GM18909 (cell line): ENCODE results near the gene AKAP5.
"Not testable (repeated sequence)": the region's sequence is repeated elsewhere in the genome, so short reads cannot be mapped to it uniquely, and the experiment has no call there.

ENCODE experiments used
- ATAC-seq: cut with Tn5 transposase; IDR thresholded peaks from one replicate; pipeline ENCODE4 v1.9.1; 2021; ENCODE audit warnings: mild to moderate bottlenecking; ENCODE audit not compliant: unreplicated experiment, poor library complexity

The AKAP5 gene

DNA sequence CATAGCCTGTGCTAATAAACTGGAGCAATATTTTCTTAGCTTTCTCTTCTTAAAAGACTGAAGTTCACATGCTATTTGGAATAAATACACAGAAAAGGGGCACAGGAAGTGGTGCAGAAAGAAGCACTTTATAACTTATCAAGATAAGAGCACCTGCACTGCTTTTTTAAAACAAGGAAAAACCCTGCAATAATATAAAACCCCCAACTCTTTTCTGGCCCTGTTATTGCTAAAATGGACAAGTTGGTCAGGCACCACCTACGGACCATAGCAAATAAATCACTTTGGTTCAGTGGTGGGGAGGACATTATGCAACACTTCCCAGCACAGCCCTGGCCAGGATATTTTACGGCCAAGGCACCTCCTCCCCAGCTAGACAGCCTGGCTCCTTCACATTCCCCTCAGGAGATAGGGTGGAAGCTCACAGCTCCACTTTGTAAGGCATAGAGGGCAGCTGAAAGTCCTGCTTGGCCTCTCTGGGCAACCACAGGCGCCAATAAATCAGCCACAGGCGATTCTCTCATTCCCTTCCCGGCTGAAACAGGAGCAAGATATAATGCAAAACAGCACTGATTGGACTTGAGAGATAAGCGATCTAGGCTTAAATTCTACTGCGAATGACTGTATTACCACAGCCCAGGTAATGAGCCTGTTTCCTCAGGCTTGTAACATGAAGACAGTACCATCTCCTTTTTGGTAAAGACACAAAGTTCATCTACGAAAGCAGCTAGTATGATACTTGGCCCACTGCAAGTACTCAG, 36.3 kb downstream of the AKAP5 start:
- ATAC-seq: no peak

DNA sequence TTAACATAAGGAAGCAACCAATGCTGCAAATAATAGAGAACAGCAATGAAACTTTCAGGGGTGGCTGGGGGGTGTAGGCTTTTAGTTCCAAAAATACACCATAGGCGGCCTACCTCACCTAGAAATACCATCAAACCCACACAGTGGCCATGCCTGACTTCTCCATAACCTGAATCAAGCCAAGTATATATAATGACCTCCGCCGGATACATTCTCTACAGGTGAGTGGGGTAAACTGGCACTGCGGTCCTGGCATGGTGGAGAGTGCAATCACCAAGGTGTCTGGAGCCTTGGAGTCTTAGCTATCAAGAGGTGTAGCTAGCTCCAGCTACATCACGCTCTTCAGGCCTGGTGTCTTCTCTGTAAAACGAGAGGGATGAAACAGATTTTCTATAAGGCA, 37.2 kb downstream of the AKAP5 start:
- ATAC-seq: no peak

DNA sequence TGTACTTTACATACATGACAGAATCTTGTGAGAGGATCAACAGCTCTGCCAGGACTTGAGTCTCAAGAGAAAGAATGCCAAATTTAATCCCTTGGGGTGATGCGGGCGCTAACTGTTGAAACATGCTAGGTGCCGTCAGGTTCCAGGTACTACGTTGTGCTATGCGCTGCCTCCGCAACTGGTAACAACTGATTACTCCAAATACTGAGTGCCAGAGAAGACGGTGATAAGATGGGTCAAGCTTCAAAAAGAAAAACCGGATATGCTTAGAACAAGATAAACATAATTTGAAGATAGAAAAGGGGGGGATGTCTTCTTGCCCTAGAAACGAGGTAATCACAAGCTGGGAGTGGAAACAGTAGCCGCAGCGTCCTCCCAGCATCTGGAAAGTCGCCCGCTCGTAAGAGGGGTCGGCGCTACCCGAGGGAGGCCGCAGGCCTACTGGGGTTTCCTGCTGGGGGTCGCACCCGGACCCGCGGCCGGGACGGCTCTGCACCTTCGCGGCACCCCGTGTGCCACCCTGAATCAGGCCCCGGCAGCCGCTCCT, 37.7 kb downstream of the AKAP5 start:
- ATAC-seq: no peak

DNA sequence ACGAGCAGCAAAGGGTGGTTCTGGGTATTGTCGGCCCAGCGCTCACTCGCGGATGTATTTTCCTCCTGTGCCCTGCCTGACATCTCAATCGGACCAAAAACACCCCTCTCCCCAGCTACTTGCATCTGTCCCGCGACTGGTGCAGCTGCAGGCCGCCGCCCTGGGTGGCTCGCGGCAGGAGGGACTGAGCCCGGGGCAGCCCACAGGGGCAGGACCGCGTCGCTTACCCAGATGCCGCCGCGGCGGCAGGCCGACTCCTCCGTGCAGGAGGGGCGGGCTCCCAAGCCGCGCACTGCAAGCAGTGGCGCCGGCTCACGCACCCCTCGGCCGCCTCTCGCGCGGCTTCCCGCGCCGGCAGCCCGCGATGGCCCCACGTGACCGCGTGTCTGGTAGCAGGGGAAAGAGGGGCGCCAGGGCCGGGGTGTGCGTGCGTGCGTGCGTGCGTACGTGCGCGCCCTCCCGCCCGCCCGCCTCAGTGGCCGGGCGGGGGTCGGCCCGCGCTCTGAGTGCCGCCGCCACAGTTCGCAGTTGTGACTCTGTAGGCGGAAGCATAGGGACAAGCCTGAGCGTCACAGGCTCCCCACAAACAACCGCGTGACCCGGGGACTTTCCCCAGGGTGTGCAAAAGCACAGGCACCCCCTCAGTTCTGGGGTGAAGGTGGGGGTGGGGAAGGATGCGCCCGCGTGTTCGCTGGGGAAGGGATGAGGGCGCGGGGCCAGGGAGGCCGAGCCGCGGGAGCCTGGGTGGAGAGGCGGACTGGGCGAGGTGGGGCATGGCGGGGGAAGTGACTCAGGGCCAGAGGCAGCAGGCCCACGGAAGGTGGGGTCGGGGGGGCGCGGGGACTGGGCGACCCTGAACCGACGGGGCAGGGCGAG, 38.4 kb downstream of the AKAP5 start, which contains the start of gene ZBTB25:
TSS of gene ZBTB25 (minus strand) at position 405 of the 876 bp plus-strand sequence. CDS start 13,305 bp downstream, outside the sequence.
- peak; percentile 66 for ATAC-seq

DNA sequence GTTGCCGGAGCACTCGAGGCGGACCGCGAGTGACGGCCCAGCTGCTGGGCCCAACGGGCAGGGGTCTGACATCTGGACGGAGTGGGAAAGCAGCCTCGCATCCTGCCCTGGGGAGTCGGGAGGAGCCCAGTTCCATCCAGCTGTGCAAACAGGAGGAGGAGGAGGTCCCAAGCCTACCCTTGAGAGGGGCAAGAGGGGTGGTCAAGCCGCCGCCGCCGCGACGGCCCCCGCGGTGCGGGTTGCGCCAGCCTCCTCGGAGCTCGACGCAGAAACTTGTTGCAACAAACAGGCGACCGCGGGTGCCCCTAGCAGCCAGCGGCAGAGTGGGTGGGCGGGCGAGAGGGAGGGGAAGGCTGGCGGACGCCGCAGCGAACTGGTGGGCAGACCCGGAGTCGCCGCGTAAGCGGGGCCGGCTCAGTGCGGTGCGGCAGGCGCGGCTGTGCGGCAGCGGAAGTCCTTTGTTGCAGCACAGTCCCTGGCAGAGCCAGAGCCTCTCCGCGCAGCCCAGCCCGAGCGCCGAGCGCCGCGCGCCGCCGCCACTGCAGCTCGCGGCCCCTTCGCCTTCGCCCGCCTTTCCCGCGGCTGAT, 39.1 kb downstream of the AKAP5 start, which contains the start of gene ZBTB1:
TSS of gene ZBTB1 (plus strand) at position 461 of the 587 bp plus-strand sequence. CDS start 16,735 bp downstream, outside the sequence.
- ATAC-seq: peak; percentile 25

DNA sequence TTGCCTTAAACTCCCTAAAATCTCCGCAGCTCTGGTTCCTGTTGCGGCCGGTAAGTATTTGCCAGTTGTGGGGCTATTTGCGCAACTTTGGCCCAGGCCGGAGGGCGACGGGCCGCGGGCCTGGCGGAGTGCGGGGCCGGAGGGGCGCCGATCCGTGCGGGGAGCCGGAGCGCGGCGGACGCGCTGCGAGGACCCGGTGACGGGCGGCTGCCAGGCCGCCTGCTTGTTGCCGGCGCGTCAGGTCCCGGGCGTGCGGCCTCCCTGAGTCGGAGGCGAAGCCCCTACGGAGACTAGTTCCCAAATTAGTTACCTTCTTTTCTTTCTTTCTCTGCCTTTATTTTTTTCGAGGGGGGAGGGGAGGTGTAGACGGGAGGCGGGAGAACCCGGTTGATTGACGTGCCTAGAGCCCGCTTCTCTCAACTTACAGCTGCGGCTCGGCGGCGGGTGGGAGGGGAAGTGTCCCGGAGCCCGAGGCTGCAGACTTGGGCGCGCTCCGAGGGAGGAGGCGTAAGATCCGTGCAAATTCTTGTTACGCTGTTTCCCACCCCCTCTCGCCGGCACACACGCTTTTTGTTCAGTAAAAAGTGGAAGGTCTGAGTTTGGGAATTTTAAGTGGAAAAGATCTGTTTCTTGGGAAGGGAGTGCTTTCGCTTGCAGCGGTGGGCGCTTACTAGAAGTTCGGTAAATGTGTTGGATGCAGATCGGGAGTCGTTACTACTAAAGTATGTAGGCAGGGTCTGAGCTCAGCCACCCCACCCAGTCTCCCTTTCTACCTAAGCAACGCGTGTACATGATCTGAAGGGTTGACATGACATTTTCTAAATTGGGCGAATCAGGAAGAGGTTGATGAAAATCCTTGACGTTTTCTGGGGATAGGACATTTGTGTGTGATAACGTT, 39.8 kb downstream of the AKAP5 start:
- ATAC-seq: peak; percentile 28

DNA sequence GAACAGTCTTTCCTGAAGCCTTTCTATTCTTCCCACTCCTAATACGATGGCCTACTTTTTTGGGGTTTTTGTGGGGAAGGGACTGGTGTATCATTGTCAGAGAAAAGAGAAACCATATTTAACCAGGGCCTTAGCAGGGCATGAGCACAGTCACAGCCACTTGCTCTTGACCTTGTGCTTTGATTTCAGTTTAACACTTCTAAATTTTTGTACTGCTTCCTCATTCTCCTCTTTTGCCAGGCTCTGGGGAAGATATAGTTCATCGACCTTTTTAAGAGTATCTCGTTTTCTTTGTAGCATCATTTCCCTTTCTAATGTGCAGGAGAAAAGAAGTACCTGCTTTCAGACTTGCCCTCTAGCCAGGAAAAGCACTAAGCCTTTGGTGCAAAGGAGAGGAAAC, 41.4 kb downstream of the AKAP5 start:
- no peak for ATAC-seq

DNA sequence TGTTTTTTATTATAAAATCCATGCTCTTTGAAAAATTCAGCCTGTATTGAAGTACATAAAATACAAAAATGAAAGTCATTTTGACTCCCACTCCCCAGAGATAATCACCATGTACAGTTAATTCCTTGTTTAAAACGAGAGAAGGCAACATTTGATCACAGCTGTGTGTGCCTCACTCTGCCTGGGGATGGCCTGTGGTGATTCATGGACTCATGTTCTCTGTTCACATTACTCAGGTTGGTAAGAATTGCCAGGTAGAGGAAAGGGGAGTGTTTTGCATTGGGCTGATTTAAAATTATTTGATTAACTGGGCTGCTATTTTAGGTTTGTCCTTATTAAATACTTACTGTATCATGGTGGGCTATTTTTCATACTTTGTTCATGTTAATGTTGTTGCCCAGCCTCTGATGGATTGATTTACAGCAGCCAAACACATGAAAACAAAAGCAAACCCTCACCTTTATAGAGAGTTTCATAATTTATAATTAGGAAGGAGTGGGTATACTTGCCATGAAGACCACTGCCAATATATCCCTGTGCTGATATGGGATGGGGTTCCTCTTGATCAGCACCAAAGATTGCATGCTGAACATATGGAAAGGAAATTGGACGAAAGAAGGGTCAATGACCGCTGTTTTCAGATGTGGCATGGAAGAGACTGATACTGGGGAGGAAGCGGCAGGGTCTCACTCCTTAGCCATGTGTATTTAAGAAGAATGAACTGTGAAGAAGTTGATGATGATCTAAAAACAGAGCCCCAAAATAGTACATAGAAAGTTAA, 42.3 kb downstream of the AKAP5 start:
- ATAC-seq: no peak

DNA sequence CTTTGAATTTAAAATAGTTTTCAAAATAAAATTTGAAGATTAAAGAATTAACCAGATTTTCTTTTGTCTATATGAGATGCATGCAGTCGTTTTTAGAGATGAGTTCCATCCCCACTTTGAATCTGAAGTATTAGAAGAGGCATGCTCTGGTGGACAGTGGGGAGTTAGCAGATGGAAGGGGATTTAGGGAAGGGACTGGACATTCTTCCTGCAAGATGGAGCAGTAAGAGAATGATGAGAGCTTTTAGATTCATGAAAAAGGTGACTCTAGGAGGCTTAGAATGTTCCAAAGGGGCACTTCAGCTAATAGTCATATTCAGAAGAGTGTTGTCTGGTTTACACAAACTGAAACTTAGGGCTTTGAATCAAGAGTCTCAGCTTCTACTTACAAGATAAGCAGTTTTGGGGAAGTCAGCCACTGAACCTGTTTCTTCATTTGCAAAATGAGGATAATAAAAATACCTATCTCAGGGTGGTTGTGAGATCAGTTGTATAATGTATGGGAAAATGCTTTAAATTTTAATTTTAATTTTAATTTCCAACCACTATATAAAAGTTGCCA, 43.0 kb downstream of the AKAP5 start:
- ATAC-seq: no peak

DNA sequence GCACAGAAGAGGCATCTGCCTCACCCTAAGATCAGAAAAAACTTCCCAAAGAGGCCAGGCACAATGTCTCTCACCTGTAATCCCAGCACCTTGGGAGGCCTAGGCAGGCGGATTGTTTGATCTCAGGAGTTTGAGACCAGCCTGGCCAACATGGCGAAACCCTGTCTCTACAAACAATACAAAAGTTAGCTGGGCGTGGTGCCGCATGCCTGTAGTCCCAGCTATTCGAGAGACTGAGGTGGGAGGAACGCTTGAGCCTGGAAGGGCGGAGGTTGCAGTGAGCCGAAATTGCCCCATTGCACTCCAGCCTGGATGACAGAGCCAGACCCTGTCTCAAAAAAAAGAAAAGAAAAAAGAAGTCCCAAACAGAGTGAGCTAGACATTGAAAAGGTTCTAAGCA, 43.7 kb downstream of the AKAP5 start:
- ATAC-seq: no peak

DNA sequence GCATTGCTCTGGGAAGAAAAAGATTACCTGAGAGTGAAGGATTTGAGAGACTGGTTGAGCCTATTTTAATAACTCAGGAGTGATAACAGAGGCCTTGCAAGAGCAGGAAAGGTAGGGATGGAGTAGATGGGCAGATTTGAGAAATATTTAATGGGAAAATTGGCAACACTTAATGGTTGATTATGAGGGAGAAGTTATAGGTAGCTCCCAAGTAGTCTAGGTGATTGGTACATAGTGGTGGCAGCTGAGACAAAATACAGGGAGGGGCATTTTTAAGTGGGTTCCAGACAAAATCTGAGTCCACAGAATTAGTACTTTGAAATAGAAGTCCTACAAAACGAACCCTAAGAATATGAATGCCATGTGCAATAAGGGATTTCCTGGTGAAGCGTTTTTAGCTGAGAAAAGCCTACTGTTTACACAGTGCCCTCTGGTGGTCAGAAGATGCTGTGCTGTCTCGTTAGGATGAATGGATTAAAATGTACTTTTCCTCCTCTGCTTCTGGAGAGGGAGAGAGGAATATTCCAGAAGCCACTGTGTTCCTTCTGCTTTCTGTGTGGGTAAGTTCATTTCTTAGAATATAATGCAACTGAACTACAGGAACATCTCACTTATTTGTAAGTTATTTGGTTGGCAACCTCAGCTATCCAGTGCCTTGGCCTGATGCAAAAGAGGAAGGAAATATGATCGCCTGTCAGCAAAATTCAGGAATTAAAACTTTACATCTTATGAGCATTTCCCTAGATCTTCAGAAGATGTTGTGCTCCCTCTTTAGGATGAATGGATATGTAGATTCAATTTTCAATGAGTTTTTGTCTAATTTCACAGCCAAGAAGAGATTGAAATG, 45.7 kb downstream of the AKAP5 start:
- ATAC-seq: no peak

DNA sequence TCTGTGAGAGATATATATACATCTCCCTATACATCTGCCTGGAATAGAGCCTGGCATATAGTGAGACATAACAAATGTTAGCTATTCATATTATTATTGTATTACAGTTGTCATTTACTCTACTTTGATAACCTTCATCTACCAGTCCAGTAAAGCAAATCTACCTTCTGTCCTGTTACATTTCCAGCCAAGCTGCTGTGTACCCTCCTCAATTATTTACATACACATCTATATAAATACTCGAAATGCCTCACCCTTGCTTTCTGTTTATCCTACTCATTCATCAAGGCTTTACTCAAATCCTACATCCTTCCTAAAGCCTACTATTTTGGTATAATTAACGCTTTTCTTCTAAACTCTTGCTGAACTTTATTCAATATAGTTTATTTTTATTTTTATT, 48.0 kb downstream of the AKAP5 start:
- ATAC-seq: no peak

DNA sequence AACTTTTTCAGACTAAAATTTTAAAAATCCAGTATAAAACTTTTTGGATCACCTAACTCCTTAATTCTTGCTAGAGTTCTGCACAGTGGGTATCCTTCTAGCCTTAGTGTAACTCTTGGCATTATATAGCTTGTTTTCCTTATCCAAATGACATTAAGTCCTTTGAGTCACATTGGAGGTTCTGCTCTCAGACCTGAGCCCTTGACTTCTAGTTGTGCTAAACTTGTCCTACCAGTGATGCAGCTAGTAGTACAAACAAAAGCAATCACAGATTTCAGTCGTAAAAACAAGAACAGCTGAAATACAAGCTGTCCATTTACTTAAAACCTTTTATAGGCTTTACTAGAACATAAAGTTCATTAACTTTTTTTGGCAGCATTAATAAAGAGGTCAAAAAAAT, 49.8 kb downstream of the AKAP5 start:
- ATAC-seq: no peak

DNA sequence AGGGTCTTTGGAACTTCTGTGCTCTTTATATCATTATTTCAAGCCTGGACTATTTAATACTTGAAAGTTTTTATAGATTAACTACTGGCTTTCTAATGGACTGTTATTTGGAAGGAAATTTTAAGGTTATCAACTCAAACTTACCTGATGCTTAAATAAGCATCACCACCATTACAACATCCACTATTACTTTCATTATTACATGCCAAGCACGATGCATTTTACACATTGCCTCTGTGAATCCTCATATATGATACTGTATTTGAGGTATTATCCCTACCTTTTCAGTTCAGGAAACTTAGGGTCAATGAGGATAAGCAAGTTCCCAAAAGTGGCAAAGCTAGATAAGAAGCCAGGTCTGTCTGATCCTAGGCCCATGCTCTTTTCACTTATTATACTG, 51.7 kb downstream of the AKAP5 start:
- ATAC-seq: no peak

DNA sequence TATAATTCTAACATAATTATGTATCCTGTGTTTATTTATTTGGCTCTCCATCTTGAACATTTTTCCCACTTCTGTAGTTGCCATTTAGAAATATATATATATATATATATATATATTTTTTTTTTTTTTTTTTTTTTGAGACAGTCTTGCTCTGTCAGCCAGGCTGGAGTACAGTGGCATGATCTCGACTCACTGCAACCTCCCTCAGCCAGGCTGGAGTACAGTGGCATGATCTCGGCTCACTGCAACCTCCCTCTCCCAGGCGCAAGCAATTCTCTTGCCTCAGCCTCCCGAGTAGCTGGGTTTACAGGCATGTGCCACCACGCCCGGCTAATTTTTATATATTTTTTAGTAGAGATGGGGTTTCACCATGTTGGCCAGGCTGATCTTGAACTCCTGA, 52.4 kb downstream of the AKAP5 start:
- ATAC-seq: not testable (repeated sequence)

DNA sequence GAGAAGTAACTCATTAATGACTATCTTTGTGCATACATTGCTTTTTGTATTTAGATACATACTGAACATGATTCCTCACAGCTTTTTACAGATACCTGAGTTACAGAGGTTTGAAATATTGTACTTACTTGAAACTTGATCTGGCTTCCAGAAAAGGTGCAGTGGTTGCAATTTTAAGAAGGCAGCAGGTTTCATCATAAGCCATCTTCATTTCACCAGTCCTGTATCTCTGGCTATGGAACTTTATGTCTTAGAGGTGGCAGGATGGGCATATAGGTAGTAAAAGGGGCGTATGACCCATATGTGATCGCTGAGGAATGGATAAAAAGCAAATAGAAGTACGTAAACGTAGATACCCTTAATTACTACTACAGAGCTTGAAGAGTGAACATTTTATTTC, 52.9 kb downstream of the AKAP5 start:
- no peak for ATAC-seq

DNA sequence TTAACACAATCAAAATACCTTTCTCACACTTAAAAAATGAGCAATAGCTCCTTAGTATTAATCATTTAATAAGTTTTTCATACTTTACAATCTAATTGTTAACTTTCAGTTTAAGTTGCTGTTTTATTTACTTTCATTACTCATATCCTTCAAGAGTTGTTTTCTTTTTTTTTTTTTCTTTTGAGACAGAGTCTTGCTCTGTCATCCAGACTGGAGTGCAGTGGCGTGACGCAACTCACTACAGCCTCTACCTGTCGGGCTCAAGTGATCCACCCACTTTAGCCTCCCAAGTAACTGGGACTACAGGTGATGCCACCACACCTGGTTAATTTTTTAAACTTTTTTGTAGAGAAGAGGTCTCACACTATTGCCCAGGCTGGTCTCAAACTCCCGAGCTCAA, 55.4 kb downstream of the AKAP5 start:
- no peak for ATAC-seq
